Right ventricle myocardium inferior (tissue), 1 donor: ENCODE results near the gene C11orf16. TPM values are rescaled to one million over a fixed set of nuclear protein-coding genes. Genes with fewer than 3 reads are reported as not detected.
A peak's percentile ranks its signal among the peaks of the same experiment; 100 is the strongest.
"Not testable (repeated sequence)": the region's sequence is repeated elsewhere in the genome, so short reads cannot be mapped to it uniquely, and the experiment has no call there.

Source experiments
- ATAC-seq: fragments of 200-7000 bp; cut with Tn5 transposase; one replicate; pipeline ENCODE4 v1.9.1; 2020; ENCODE audit warnings: mild to moderate bottlenecking, moderate library complexity
- DNase-seq: peaks from one replicate; pipeline ENCODE4 v3.0.0; 2021; ENCODE audit errors: missing footprints
- intact Hi-C: fragments of 100-400 bp; cut with DNase I; formaldehyde crosslinking; loops from one replicate; pipeline ENCODE4 v1.11.0; 2022
- long read RNA-seq: library from polyadenylated mRNA; unstranded; transcript quantifications from one replicate; pipeline ENCODE4 v2.0.0, GENCODE V29; 2021
- total RNA-seq: library from RNA; stranded (reverse); fragmentation: NEBNext Ultra II Directional; extraction: Animal tissue kit (Norgen Biotek cat#: 25700); gene quantifications from one replicate; pipeline ENCODE4 v1.2.1, GENCODE V29; 2021
- donor health status: DM: no; HTN: yes; CAD: no; lungs with severe emphysema.

Gene C11orf16, protein sequence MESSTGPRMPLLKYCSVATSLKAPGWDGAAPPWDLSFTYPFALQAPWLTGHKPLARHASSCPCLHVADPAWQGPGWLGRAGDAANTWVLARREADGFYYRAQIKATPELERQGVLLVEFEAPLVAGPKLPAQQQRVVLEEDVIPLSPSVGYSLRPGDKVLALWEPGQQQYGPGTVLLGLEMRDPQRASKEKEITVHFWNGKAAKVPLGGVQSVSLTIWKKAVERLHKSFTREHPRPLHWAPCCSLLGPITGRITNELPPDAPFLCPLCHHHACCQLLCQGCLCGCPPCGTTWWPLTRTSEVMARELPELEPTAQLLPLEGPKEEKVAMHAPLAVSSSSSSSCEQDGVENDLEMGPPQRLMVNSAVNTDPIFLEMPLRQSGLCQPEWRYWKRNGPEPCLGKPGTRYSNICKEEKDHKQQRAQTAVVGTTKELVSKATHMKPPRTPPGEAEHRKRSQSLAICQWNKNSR
- total RNA-seq: not detected
- long read RNA-seq: 0 reads

- intact Hi-C loops: no loop called here
Observed at GRCh38 chr11:8932564-8933180, at the start of gene C11orf16. Gene C11orf16 (minus strand): TSS chr11:8932947. CDS start chr11:8932308, 639 bp downstream.

GRCh38 chr11:8980485-8980884, 47.7 kb upstream of the C11orf16 start:
- ATAC-seq (no peak), DNase-seq (no peak)
- intact Hi-C loops: no loop called here

More at GRCh38 chr11:8932564-8933180, at the start of gene C11orf16:
- DNase-seq (peak; percentile 67), ATAC-seq (no peak)

- ATAC-seq, DNase-seq, intact Hi-C loops: not testable (repeated sequence)
Observed at GRCh38 chr11:8979365-8979764, 46.6 kb upstream of the C11orf16 start.

- DNase-seq (no peak), ATAC-seq (no peak)
- intact Hi-C loops: no loop called here
Observed at GRCh38 chr11:8973121-8973520, 40.4 kb upstream of the C11orf16 start.

DNA sequence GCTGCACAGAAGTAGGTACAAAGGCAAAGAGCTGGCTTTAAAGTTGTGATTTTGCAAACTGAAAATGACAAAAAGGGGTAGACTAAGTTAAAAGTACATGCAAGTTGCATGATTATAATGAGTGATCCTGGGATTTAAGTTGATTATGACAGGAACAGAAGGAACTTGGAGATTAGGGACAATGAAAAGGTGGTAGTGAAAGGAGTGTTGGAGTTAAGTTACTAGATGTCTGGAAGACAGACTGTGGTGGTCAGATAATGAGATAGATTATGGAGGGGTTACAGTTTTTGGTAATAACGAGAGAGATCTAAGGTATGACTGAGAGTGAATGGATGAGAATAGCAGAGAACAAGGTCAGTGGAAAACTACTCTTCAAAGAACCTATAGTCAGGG, 39.2 kb upstream of the C11orf16 start:
- intact Hi-C loops: no loop called here
- no peak for DNase-seq
- no peak for ATAC-seq

DNA sequence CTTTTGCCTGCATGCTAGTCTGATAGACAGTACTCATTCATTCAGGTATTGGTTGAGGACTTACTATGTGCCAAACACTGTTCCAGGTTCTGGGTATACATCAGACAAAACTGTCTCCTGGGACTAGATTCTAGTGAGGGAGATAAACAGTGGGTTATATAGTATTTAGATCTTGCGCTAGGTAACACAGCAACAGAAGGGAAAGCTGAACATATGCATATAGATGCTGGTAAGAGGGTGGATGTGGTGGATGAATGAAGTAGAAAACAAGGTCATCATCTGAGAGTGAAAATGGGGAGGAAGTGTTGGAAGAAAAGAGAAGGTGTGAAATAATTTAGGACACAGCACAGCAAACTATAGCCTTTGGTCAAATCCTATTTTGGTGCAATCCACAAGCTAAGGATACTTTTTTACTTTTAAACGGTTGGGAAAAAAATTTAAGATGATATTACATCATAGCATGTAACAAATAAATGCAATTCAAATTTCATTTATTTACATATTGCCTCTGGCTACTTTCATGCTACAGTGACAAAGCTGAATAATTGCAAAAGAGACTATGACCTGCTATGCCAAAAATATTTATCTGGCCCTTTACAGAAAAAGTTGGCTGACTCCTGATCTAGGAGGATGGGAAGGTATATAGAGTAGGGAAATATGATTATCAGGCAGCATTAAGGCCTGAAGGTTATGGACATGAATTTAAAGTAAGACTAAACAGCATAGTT, 38.6 kb upstream of the C11orf16 start:
- intact Hi-C loops: no loop called here
- ATAC-seq (no peak), DNase-seq (no peak)

DNA sequence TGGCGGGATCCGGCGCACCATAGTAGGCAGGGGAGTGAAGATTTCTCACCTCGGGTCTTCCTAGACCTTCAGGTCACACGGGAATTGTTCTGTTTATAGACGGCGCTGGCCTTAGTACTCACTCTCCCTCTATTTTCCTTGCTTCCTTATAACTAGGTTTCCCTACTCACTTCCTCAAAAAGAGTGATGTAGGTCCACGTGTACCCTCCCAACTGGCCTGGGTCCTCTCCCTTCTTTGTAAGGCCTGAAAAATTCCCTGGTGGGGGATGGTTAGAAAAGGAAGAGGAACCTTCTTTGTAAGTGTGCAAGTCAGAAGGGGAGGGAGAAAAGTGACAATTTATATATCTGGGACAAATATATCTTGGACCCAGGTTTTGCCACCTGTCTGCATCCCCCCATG, 34.4 kb upstream of the C11orf16 start:
- DNase-seq (no peak), ATAC-seq (no peak)
- intact Hi-C loops: loop anchor here (10.0 kb wide), 1 partner anchor 152 kb away; a partner anchor contains a TSS

DNA sequence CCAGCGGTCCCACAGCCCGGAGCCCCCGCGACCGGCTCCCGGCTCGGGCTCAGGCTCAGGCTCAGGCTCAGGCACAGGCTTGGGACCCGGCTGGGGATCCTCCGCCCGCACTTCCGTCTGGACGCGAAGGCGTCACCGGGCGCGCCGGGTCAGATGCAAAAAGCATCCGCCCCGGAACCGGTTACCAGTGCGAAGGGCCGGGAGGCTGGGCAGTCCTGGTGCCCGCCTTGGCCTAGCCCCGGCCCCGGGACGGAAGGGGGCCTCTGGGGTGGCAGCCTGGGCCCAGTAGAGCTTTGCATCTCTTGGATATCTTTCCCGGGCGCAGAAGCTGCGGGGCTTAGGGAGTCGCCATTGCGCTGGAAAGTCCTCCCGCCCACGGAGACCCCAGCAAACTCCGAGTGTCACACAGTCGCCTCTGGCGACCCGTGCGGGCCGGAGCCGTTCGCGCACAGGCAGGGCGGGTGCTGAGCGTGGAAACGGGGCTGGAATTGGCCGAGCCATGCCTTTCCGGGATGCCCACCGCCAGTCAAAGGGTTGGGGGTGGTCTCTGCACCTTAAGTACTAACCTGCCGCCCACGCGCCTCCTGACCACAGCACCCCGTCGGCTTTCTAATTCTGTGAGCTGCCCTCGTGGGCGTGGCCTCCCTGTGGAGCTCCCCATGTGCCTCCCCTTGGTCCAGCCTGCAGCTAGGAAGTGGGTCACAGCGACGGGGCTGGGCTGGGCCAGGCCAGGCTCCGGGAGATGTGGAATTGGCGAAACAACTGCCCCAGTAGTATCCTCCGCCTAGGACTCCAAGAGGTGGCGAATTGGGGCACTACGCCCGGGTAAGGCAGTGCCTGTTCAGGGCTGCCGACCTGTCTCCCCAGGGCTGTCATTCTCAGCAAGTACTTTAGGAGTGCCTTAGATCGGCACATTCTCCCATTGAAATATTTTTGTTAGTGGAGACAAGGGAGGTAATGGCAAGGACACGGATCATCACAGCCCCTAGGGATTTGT, 31.9 kb upstream of the C11orf16 start, which contains the start of gene TMEM9B:
Gene TMEM9B, minus strand, starts transcription at position 119 of the 997 bp plus-strand sequence. CDS start 129 bp downstream, outside the sequence.
- DNase-seq (peak; percentile 96), ATAC-seq (peak; percentile 97)
- intact Hi-C loops: loop anchor here (1.0 to 10.0 kb wide), 3 partner anchors 52 to 282 kb away; partner anchors contain the start of genes AKIP1, RPL27A and TRIM66

DNA sequence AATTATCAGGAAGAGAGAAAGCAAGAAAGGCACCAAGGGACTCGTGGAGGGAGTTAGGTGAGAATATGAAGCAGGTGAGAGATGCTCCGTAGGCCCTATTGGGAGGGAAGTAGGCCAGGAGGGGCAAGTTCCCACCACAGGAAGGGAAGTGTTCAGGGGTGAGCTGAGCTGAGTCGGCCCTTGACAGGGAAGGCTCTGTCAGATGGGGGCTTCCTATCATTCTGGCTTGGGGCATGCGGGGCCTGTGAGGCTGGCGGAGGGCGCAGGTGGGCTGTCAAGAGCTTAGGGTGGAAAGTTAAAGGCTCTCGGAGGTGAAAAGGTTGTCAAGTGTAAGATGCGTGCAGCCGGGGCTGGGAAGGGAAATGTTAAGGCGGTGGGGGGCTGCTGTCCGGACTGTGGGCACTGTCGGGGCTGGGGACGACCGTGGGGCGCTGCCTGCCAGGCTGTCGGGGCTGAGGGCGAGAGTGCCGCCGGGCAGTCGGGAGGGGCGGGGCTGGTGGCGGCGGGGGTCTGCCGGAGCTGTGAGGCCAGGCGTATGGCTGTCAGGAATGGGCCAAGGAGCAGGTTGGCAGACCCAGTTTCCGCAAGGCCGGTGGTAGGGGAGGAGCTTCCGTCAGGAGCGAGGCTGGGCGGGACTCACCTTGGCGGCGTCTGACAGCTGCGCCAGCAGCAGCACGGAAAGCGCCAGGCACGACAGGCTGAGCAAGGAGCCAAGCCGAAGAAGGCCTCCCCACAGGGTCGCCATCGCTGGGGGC, 31.0 kb upstream of the C11orf16 start:
- intact Hi-C loops: loop anchor here (1.0 to 10.0 kb wide), 3 partner anchors 51 to 281 kb away; partner anchors contain the start of genes AKIP1, RPL27A and TRIM66
- ATAC-seq (peak; percentile 67), DNase-seq (peak; percentile 90)

DNA sequence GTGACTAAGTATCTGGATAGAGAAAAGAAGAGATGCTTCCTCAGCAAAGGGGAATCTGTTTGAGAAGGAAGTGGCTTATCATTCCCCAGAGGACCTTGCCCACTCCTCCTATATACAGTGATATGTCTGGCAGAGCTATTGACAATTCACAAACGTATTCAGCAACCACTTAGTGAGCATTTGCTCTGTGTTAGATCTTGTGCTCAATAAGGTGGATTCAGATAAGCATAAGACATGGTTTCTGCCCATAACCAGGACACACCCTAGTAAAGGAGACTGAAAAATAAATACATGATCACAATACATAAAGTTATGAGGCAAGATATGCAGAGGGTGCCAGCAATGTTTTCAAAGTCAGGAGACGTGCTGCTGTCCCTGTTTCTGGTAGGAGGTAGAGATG, 30.1 kb upstream of the C11orf16 start:
- ATAC-seq (no peak), DNase-seq (no peak)
- intact Hi-C loops: loop anchor here (5.0 to 10.0 kb wide), 2 partner anchors 51 to 148 kb away; partner anchors contain the start of gene AKIP1

DNA sequence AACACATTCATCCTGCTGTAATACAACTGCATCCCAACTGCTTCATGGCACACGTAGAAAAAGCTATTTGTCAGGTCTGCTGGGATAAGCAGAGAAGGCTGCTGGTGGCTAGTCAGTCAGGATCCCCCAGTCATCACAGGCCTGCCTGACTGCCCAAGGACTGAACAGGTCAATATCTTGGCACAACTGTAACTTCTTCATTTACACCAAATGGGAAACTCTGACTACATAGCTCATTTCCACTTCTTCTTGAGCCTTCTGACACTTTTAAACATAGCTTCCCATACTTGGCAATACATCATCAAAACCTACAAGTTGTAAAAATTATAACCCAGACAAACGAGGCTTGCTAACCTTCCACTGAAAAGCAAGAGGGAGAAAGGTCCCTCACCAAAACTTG, 28.7 kb upstream of the C11orf16 start:
- intact Hi-C loops: loop anchor here (5.0 to 10.0 kb wide), 2 partner anchors 49 to 147 kb away; partner anchors contain the start of gene AKIP1
- DNase-seq (no peak), ATAC-seq (no peak)

- no peak for ATAC-seq
- DNase-seq: no peak
- intact Hi-C loops: loop anchor here (5.0 to 10.0 kb wide), 2 partner anchors 47 to 145 kb away; partner anchors contain the start of gene AKIP1
Observed at GRCh38 chr11:8959546-8960166, 26.9 kb upstream of the C11orf16 start.

- intact Hi-C loops: no loop called here
- DNase-seq (no peak), ATAC-seq (no peak)
Observed at GRCh38 chr11:8956860-8957259, 24.1 kb upstream of the C11orf16 start.

GRCh38 chr11:8948886-8949285, 16.1 kb upstream of the C11orf16 start:
- ATAC-seq (no peak), DNase-seq (no peak)
- intact Hi-C loops: no loop called here

DNA sequence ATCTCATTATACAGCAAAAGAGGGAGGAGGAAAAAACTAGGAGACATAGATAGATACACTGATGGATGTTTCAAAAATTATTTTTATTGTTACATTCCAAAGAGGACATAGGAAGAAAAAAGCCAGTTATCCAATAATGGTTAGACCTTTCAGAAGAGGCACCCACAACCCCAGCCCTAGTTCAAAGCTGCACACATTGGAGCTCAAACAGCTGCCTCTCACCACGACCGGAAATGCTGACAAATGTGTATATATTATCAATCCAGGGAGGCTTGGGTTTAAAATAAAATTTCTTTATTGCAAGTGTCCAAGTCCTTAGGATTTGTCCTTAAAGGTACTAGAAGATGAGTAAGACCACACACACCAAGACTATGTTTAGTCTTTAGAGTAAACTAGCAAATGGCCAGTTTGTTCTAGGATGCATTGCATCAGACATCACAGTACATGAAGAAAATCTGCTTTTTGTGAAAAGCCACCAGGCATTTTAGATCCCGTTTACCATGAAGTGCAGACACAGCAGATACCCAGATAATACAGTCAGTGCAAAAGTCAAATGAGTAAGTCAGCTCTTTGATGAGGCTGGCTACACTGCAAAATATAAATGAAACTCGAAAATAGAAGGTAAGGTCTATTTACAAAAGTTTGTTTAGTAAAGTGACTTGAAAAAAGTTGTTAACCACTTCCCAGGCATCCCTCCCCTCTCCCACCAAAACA, 14.6 kb upstream of the C11orf16 start:
- DNase-seq (no peak), ATAC-seq (no peak)
- intact Hi-C loops: no loop called here

- DNase-seq (no peak), ATAC-seq (no peak)
- intact Hi-C loops: no loop called here
Observed at GRCh38 chr11:8942518-8943066, 9.8 kb upstream of the C11orf16 start, which contains the start of gene ASCL3. Gene ASCL3 (minus strand): TSS chr11:8943016. CDS start chr11:8938161, 4,855 bp downstream.
